Dendritic cell treated with granulocyte-macrophage colony-stimulating factor and Interleukin-4, amounts not matched to agents 40 ng/mL and 50 ng/mL, for 4 days (primary cell): ENCODE results near the gene SPRR4.
"Not testable (repeated sequence)": the region's sequence is repeated elsewhere in the genome, so short reads cannot be mapped to it uniquely, and the experiment has no call there.

ENCODE experiments used
- H3K27ac Mint-ChIP-seq: one replicate; pipeline ENCODE4 v1.8.0; 2022; ENCODE audit warnings: mild to moderate bottlenecking, mixed read lengths
- H3K27me3 Mint-ChIP-seq: one replicate; pipeline ENCODE4 v1.8.0; 2022; ENCODE audit warnings: mild to moderate bottlenecking, mixed read lengths
- H3K36me3 Mint-ChIP-seq: one replicate; pipeline ENCODE4 v1.8.0; 2022; ENCODE audit warnings: low read depth, mixed read lengths
- H3K4me1 Mint-ChIP-seq: one replicate; pipeline ENCODE4 v1.8.0; 2022; ENCODE audit warnings: low read depth, mixed read lengths
- H3K4me3 Mint-ChIP-seq: one replicate; pipeline ENCODE4 v1.8.0; 2022; ENCODE audit warnings: mild to moderate bottlenecking, moderate library complexity, mixed read lengths
- H3K9me3 Mint-ChIP-seq: one replicate; pipeline ENCODE4 v1.8.0; 2022; ENCODE audit warnings: mixed read lengths
- intact Hi-C: fragments of 100-400 bp; cut with micrococcal nuclease; formaldehyde crosslinking; loops from one replicate; pipeline ENCODE4 v1.15.0; 2022

Gene SPRR4

DNA sequence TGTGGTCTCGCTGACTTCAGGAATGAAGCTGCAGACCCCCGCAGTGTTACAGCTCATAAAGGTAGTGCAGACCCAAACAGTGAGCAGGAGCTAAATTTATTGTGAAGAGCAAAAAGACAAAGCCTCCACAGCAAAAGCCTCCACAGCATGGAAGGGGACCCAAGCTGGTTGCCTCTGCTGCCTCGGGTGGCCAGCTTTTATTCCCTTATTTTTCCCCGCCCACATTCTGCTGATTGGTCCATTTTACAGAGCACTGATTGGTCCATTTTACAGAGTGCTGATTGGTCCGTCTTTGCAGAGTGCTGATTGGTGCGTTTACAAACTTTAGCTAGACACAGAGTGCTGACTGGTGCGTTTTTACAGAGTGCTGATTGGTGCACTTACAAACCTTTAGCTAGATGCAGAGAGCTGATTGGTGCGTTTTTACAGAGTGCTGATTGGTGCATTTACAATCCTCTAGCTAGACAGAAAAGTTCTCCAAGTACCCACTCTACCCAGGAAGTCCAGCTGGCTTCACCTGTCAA, 40.8 kb downstream of the SPRR4 start:
- H3K36me3 Mint-ChIP-seq, H3K27ac Mint-ChIP-seq, H3K27me3 Mint-ChIP-seq, H3K4me3 Mint-ChIP-seq, intact Hi-C loops, H3K9me3 Mint-ChIP-seq, H3K4me1 Mint-ChIP-seq: not testable (repeated sequence)

DNA sequence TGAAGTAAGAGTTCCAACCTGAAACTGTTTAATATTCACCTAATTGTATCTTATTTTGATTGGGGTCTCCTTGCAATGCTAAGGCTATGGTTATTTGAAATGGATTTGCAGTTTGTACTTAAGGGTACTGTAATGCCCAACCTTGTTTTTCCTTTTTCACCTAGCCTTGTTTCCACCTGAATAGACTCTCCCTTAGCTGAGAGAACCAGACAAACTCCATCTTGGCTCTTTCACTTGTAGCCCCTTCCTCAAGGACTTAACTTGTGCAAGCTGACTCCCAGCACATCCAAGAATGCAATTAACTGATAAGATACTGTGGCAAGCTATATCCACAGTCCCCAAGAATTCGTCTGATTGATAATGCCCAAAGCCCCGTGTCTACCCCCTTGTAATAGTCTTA, 51.4 kb downstream of the SPRR4 start:
- H3K9me3 Mint-ChIP-seq, intact Hi-C loops, H3K27ac Mint-ChIP-seq, H3K4me1 Mint-ChIP-seq, H3K36me3 Mint-ChIP-seq, H3K4me3 Mint-ChIP-seq: not testable (repeated sequence)
- peaks cover 18% of the 10 kb centered on the region for H3K27me3 Mint-ChIP-seq
